Caco-2 (cell line): ENCODE data around the gene CADM4. TPM values are rescaled to one million over a fixed set of nuclear protein-coding genes. Genes with fewer than 3 reads are reported as not detected.

Experiments
- BruUV-seq: library from RNA; stranded (reverse); fragments of 400-500 nt; replicated peaks from 2 replicates; lab custom pipeline; 2021; lab: Mats Ljungman, UMichigan
- CTCF ChIA-PET: fragments of 300-600 bp; sonication (Branson Sonifier 250); formaldehyde crosslinking; loops from one replicate; lab custom pipeline; 2022; ENCODE audit warnings: antibody characterized with exemption; lab: Charles Lee
- POLR2A ChIA-PET: fragments of 300-600 bp; sonication (Branson Sonifier 250); formaldehyde crosslinking; loops from one replicate; lab custom pipeline; 2022; ENCODE audit warnings: antibody characterized with exemption; lab: Charles Lee
- DNase-seq, 2 experiments: peaks; one replicate each; pipeline versions ENCODE4 v3.0.0 to v3.0.0-alpha.2; 2020 to 2022
- H3K27me3 ChIP-seq: replicated peaks from 2 replicates; pipeline ENCODE4 v1.6.0; 2011; ENCODE audit warnings: low read length; ENCODE audit not compliant: control insufficient read depth, insufficient read depth
- H3K36me3 ChIP-seq: 2 replicates; pipeline ENCODE4 v1.5.1; 2011; ENCODE audit warnings: low read length; ENCODE audit not compliant: control insufficient read depth, insufficient read depth
- H3K4me1 ChIP-seq: fragments of 250-450 bp; sonication (Bioruptor Pico); 2 replicates; pipeline ENCODE4 v1.5.1; 2020; ENCODE audit warnings: mild to moderate bottlenecking
- H3K4me3 ChIP-seq: 2 replicates; pipeline ENCODE4 v1.5.1; 2011; ENCODE audit warnings: low read depth, mild to moderate bottlenecking, control low read depth, low read length
- H3K9me3 ChIP-seq: fragments of 250-450 bp; sonication (Bioruptor Pico); 2 replicates; pipeline ENCODE4 v1.5.1; 2020; ENCODE audit warnings: mild to moderate bottlenecking, moderate library complexity
- H3K27ac Mint-ChIP-seq: one replicate; pipeline ENCODE4 v1.8.0; 2022; ENCODE audit warnings: mixed read lengths; ENCODE audit not compliant: unreplicated experiment
- H3K27me3 Mint-ChIP-seq: one replicate; pipeline ENCODE4 v1.8.0; 2022; ENCODE audit warnings: mixed read lengths; ENCODE audit not compliant: insufficient read depth, unreplicated experiment
- H3K36me3 Mint-ChIP-seq: one replicate; pipeline ENCODE4 v1.8.0; 2022; ENCODE audit warnings: mild to moderate bottlenecking, mixed read lengths; ENCODE audit not compliant: insufficient read depth, unreplicated experiment
- H3K4me1 Mint-ChIP-seq: one replicate; pipeline ENCODE4 v1.8.0; 2022; ENCODE audit warnings: low read depth, mixed read lengths; ENCODE audit not compliant: unreplicated experiment
- H3K4me3 Mint-ChIP-seq: one replicate; pipeline ENCODE4 v1.8.0; 2022; ENCODE audit warnings: mild to moderate bottlenecking, moderate library complexity, mixed read lengths; ENCODE audit not compliant: unreplicated experiment
- H3K9me3 Mint-ChIP-seq: one replicate; pipeline ENCODE4 v1.8.0; 2022; ENCODE audit warnings: mixed read lengths; ENCODE audit not compliant: unreplicated experiment
- CTCF ChIP-seq, 2 experiments: fragments of 200-600 bp in 1 of 2; IDR thresholded peaks; 1 replicate in 1 of 2; 2 replicates in 1 of 2; pipeline versions ENCODE4 v1.5.1 to v1.8.0; 2011 to 2022; ENCODE audit warnings: antibody characterized with exemption in 1 of 2, control low read depth in 1 of 2, inconsistent platforms in 1 of 2, low read depth in 1 of 2, low read length in 1 of 2, mild to moderate bottlenecking in 1 of 2, moderate library complexity in 1 of 2; ENCODE audit not compliant: insufficient read depth in 1 of 2, severe bottlenecking in 1 of 2, unreplicated experiment in 1 of 2
- intact Hi-C: fragments of 100-400 bp; cut with micrococcal nuclease; formaldehyde crosslinking; loops from one replicate; pipeline ENCODE4 v1.10.0; 2022; ENCODE audit not compliant: unreplicated experiment
- total RNA-seq: library from RNA; stranded (reverse); gene quantifications from 2 replicates; pipeline ENCODE4 v1.2.3, GENCODE V29; 2022

CADM4 gene
- total RNA-seq, 1 experiment from 2014 or later, result 13.2 TPM

DNA sequence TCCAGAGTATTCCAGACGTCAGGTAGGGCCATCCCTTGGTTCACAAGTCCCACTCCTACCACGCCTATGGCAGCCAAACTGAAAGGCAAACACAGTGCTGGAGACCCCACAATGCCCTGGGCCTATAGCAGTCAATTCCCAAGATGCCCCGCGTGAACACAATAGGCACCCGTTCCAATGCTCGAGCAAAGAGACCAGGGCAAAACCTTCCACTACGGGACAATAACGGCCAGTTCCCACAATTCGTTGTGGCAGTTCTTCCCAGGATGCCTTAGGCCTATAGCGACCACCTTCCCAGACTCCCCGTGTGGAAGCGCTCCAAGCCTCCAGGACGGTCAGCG lies 20.8 kb downstream of the CADM4 start:
- Mint-ChIP-seq H3K36me3 (peaks cover 17% of the 10 kb centered on the region), H3K4me3 (peak overlapping the region; percentile 96), H3K4me1 (peaks cover 8% of the 10 kb centered on the region), H3K9me3 (no peaks in the 10 kb centered on the region), H3K27me3 (no peaks in the 10 kb centered on the region), H3K27ac (peak overlapping the region; percentile 100)
- Histone ChIP-seq H3K27me3 (no peaks in the 10 kb centered on the region), H3K36me3 (no peaks in the 10 kb centered on the region), H3K4me1 (peaks cover 4% of the 10 kb centered on the region; the same call in 1 of the 2 replicates), H3K4me3 (peak overlapping the region; percentile 90), H3K9me3 (no peaks in the 10 kb centered on the region)
- CTCF ChIA-PET, result interaction anchor here (0.7 kb wide), 1 partner anchor 1169 kb away, joined by 4 read pairs; no protein-coding TSS in a partner anchor
- no peak for DNase-seq
- BruUV-seq, result TSS peak; percentile 78
- intact Hi-C loops, result loop anchor here (1.0 to 2.0 kb wide), 3 partner anchors 16 to 49 kb away; partner anchors contain the start of genes IRGQ and ZNF576
- no peak for TF ChIP-seq CTCF (IDR thresholded peaks at IDR 0.05; ENCODE audit: insufficient read depth in 1 of 2, low read depth in 1 of 2, low read length in 1 of 2, severe bottlenecking in 1 of 2, unreplicated experiment in 1 of 2)
- POLR2A ChIA-PET, result interaction anchor here (1.7 kb wide), 1 partner anchor 50 kb away, joined by 4 read pairs; no protein-coding TSS in a partner anchor

- Mint-ChIP-seq H3K4me1 (peaks cover 8% of the 10 kb centered on the region), H3K9me3 (no peaks in the 10 kb centered on the region), H3K27ac (no peak overlapping the region), H3K27me3 (no peaks in the 10 kb centered on the region), H3K4me3 (no peak overlapping the region), H3K36me3 (peaks cover 24% of the 10 kb centered on the region)
- no peaks in the 10 kb centered on the region for H3K9me3 ChIP-seq
- peaks cover 1% of the 10 kb centered on the region; the same call in 1 of the 2 replicates for H3K36me3 ChIP-seq
- TF ChIP-seq CTCF (IDR thresholded peaks at IDR 0.05; ENCODE audit: insufficient read depth in 1 of 2, low read depth in 1 of 2, low read length in 1 of 2, severe bottlenecking in 1 of 2, unreplicated experiment in 1 of 2), result no peak
- peaks cover 4% of the 10 kb centered on the region; the same call in 1 of the 2 replicates for H3K4me1 ChIP-seq
- H3K4me3 ChIP-seq, result no peak overlapping the region
- ChIA-PET POLR2A (no interaction called here), CTCF (no interaction called here)
- no peak for DNase-seq
- BruUV-seq, result no TSS peak
- intact Hi-C loops, result no loop called here
- no peaks in the 10 kb centered on the region for H3K27me3 ChIP-seq
Observed at GRCh38 chr19:43616954-43617353, 22.7 kb downstream of the CADM4 start.

DNA sequence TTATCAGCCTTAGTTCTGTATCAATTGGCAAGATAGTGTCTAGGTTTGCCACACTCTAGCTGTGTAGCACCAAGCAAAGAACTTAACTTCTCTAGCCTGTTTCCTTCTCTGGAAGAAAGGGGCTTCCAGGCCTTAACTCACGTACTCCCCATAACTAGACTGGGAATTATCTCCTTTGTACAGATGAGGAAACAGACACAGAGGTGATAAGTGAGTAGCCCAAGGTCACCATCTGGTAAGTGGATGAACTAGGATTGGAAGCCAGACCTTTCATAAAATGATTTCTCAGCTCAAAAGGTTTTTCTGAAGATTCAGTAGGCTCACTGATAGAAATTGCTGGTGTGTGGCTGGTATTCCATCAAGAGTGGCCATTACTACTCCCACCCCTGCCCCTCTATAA lies 23.3 kb downstream of the CADM4 start:
- no TSS peak for BruUV-seq
- H3K27me3 ChIP-seq, result no peaks in the 10 kb centered on the region
- H3K36me3 ChIP-seq, result peaks cover 1% of the 10 kb centered on the region; the same call in 1 of the 2 replicates
- ChIA-PET POLR2A (no interaction called here), CTCF (interaction anchor here (0.5 kb wide), 1 partner anchor 66 kb away, joined by 3 read pairs; no protein-coding TSS in a partner anchor)
- intact Hi-C loops, result no loop called here
- no peaks in the 10 kb centered on the region for H3K9me3 ChIP-seq
- no peaks in the 10 kb centered on the region for H3K9me3 Mint-ChIP-seq
- no peak for DNase-seq
- peaks cover 30% of the 10 kb centered on the region for H3K36me3 Mint-ChIP-seq
- H3K4me3 ChIP-seq, result no peak overlapping the region
- peaks cover 8% of the 10 kb centered on the region for H3K4me1 Mint-ChIP-seq
- H3K27ac Mint-ChIP-seq, result no peak overlapping the region
- H3K27me3 Mint-ChIP-seq, result no peaks in the 10 kb centered on the region
- TF ChIP-seq CTCF (IDR thresholded peaks at IDR 0.05; ENCODE audit: insufficient read depth in 1 of 2, low read depth in 1 of 2, low read length in 1 of 2, severe bottlenecking in 1 of 2, unreplicated experiment in 1 of 2), result no peak
- peaks cover 4% of the 10 kb centered on the region; the same call in 1 of the 2 replicates for H3K4me1 ChIP-seq
- H3K4me3 Mint-ChIP-seq, result no peak overlapping the region
